IPS DF 4.7 (cell line): Measurements from ENCODE around the gene RNF130.

Source experiments
- DNase-seq: peaks from one replicate; pipeline ENCODE4 v3.0.0-alpha.2; 2013; ENCODE audit warnings: low spot score; ENCODE audit errors: extremely low read depth

The RNF130 gene

GRCh38 chr5:180071531-180072255 lies at the start of gene RNF130:
Gene RNF130 (minus strand): TSS chr5:180071759. CDS start chr5:180071702, 57 bp downstream.
- DNase-seq = no peak

- DNase-seq = no peak
Measured at GRCh38 chr5:180120237-180121101, 48.9 kb upstream of the RNF130 start.

GRCh38 chr5:180119903-180120236 lies 48.3 kb upstream of the RNF130 start:
- no peak for DNase-seq

GRCh38 chr5:180119031-180119902 lies 47.7 kb upstream of the RNF130 start:
- no peak for DNase-seq

- DNase-seq = no peak
Measured at GRCh38 chr5:180118391-180118791, 46.8 kb upstream of the RNF130 start.

GRCh38 chr5:180117000-180117725 lies 45.6 kb upstream of the RNF130 start:
- DNase-seq = no peak

GRCh38 chr5:180116077-180116999 lies 44.8 kb upstream of the RNF130 start:
- no peak for DNase-seq

- DNase-seq = no peak
Measured at GRCh38 chr5:180115326-180116076, 43.9 kb upstream of the RNF130 start.

GRCh38 chr5:180114304-180115003 lies 42.9 kb upstream of the RNF130 start:
- DNase-seq = no peak

GRCh38 chr5:180113660-180114303 lies 42.2 kb upstream of the RNF130 start:
- no peak for DNase-seq

- DNase-seq = no peak
Measured at GRCh38 chr5:180112181-180112861, 40.8 kb upstream of the RNF130 start.

GRCh38 chr5:180111273-180112002 lies 39.9 kb upstream of the RNF130 start:
- DNase-seq = no peak

- DNase-seq = no peak
Measured at GRCh38 chr5:180109920-180110319, 38.4 kb upstream of the RNF130 start.

- DNase-seq = no peak
Measured at GRCh38 chr5:180107005-180107404, 35.4 kb upstream of the RNF130 start.

- no peak for DNase-seq
Measured at GRCh38 chr5:180105827-180106312, 34.3 kb upstream of the RNF130 start.

- no peak for DNase-seq
Measured at GRCh38 chr5:180104168-180104530, 32.6 kb upstream of the RNF130 start.
